ENCODE measurements around the gene HPCAL1. TPM values are rescaled to one million over a fixed set of nuclear protein-coding genes. Genes with fewer than 3 reads are reported as not detected.

The HPCAL1 gene
- total and polyA plus RNA-seq, 2 of the 8 experiments (the other 6 are each of a cell fraction or from before 2014, with no cell fraction given): 5.8 to 8.6 TPM

DNA sequence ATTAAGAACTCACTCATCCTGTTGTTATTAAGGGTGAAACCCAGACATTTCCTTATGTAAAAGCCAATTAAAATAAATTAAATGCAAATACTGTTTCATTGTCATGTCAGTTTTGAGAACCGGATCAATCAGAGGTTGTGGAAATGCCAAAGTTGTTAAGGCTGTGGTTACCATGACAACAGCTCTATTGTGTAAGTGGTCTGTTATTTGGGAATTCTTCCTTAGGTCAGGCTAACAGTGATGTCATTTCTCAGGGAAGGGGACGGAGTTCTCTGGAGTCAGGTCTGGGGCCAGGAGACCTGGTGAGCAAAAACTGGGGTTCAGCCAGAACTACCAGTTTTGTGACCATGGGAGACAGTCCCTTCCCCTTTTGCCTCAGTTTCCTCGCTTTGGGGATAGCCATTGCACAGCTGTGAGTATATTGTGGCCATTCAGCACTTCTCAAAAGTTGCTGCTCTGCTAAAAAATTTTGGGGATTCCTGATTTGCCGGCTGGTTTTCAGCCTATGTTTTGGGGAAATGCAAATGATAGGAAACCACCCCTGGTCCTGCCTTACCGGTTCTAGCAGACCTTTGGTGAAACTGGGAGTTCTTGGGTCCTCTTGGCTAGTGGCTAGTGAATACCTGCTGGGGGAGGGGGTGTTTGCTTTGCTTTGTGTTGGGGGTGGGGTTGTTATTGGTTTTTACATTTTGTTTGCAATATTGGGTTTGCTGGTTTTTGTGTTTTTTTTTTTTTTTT lies 21.6 kb downstream of the HPCAL1 start:
- Histone ChIP-seq H3K79me2 (ENCODE audit: control insufficient read depth in 1 of 2, insufficient read depth in 2 of 2, low read length in 2 of 2) (no peaks in the 10 kb centered on the region), H3K23ac (ENCODE audit: insufficient read length) (no peak overlapping the region), H2BK120ac (replicated peaks; ENCODE audit: low read depth, low read length) (no peak overlapping the region), H3K9me3 (ENCODE audit: insufficient read depth in 2 of 2, low read depth in 1 of 2, low read length in 1 of 2) (peaks cover 3 to 9% of the 10 kb centered on the region in 2 experiments; a peak in 2 of 4 replicates), H3K27ac (ENCODE audit: low read depth, low read length) (0 out of 2 replicates have a peak overlapping the region, but pooled peaks have one; percentile 61), H3K4ac (replicated peaks; ENCODE audit: insufficient read length, low read depth, low read length) (peak overlapping the region; percentile 72), H3K36me3 (ENCODE audit: control insufficient read depth in 2 of 4, insufficient read depth in 4 of 4, low read length in 3 of 4) (no peaks in the 10 kb centered on the region), H4K91ac (replicated peaks; ENCODE audit: insufficient read length, low read length) (no peak overlapping the region), H4K8ac (ENCODE audit: extremely low read depth, insufficient read depth, low read length) (no peak overlapping the region), H4K20me1 (replicated peaks in 1 of 2; ENCODE audit: control insufficient read depth in 1 of 2, insufficient read depth in 2 of 2, low read length in 2 of 2) (no peaks in the 10 kb centered on the region), H3K27me3 (replicated peaks in 1 of 4; ENCODE audit: control insufficient read depth in 3 of 4, extremely low read depth in 1 of 4, insufficient read depth in 3 of 4, low read length in 3 of 4) (no peaks in the 10 kb centered on the region), H2AK5ac (ENCODE audit: low read depth, low read length) (0 out of 2 replicates have a peak overlapping the region, but pooled peaks have one; percentile 75), H2BK20ac (ENCODE audit: low read length) (no peak overlapping the region), H3K14ac (ENCODE audit: insufficient read length) (no peak overlapping the region), H3K9ac (replicated peaks in 1 of 4; ENCODE audit: extremely low read depth in 1 of 4, low read depth in 3 of 4, low read length in 3 of 4) (no peak overlapping the region), H3K4me2 (ENCODE audit: insufficient read depth in 1 of 2, low read depth in 2 of 2, low read length in 2 of 2) (no peak overlapping the region), H2BK5ac (ENCODE audit: low read depth, low read length) (peak overlapping the region; percentile 80; the same call in 1 of the 2 replicates), H3K23me2 (ENCODE audit: low read depth, low read length) (no peaks in the 10 kb centered on the region), H3K18ac (ENCODE audit: extremely low read depth, low read length) (no peak overlapping the region), H3K56ac (replicated peaks; ENCODE audit: insufficient read length, low read depth, low read length) (no peak overlapping the region), H2BK12ac (ENCODE audit: low read depth, low read length) (peak overlapping the region; percentile 60; the same call in 1 of the 2 replicates), H2AFZ (ENCODE audit: low read length) (no peak overlapping the region), H4K5ac (ENCODE audit: insufficient read length, low read depth, low read length) (no peak overlapping the region), H3K4me1 (replicated peaks in 1 of 4; ENCODE audit: control insufficient read depth in 3 of 4, insufficient read depth in 4 of 4, low read length in 3 of 4) (peaks cover 5 to 12% (median 9%) of the 10 kb centered on the region in 4 experiments), H3K79me1 (ENCODE audit: low read depth, low read length) (peaks cover 2% of the 10 kb centered on the region; the same call in 1 of the 2 replicates), H2BK15ac (ENCODE audit: low read length) (no peak overlapping the region), H3K4me3 (ENCODE audit: extremely low read depth in 1 of 4, insufficient read depth in 2 of 4, low read depth in 3 of 4, low read length in 4 of 4) (no peak overlapping the region)
- 66% methylated on average over 5 of the region's 5 CpGs; no CpG with 5 or more reads in 1 of the 2 experiments for WGBS, 2 experiments (ENCODE audit: extremely low coverage in 1 of 2, insufficient coverage in 1 of 2, insufficient read length in 1 of 2, insufficient replicate concordance in 2 of 2, low coverage in 1 of 2, low lambda C conversion rate in 2 of 2, missing lambda C conversion rate in 1 of 2)
- no peak for DNase-seq (ENCODE audit: low read depth in 1 of 2, low spot score in 2 of 2)
- FAIRE-seq: peak; percentile 42
- ChIA-PET POLR2A (ENCODE audit: partially characterized antibody) (no interaction called here), CTCF (ENCODE audit: partially characterized antibody) (interaction anchor here (0.7 to 2.5 kb wide), 2 partner anchors 30 to 85 kb away, joined by 3 to 9 read pairs; no protein-coding TSS in a partner anchor)
- peak; percentile 41; the same call in 1 of the 2 replicates for TF ChIP-seq CEBPB (IDR thresholded peaks at IDR 0.05; ENCODE audit: low read depth, low read length)
- 0 out of 2 replicates have a peak, but pooled peaks have one; percentile 33 for TF ChIP-seq CREB1 (IDR thresholded peaks at IDR 0.05)
- TF ChIP-seq TAF7 (optimal IDR thresholded peaks at IDR 0.05; ENCODE audit: borderline replicate concordance, low read depth, low read length): no peak
- TF ChIP-seq POU5F1 (IDR thresholded peaks at IDR 0.05; ENCODE audit: low read depth, low read length): no peak
- no peak for TF ChIP-seq EGR1 (IDR thresholded peaks at IDR 0.05; ENCODE audit: borderline replicate concordance, low read depth, low read length)
